ENCODE results near the gene SLC37A1.
"Not testable (repeated sequence)": the region's sequence is repeated elsewhere in the genome, so short reads cannot be mapped to it uniquely, and the experiment has no call there.

The SLC37A1 gene

DNA sequence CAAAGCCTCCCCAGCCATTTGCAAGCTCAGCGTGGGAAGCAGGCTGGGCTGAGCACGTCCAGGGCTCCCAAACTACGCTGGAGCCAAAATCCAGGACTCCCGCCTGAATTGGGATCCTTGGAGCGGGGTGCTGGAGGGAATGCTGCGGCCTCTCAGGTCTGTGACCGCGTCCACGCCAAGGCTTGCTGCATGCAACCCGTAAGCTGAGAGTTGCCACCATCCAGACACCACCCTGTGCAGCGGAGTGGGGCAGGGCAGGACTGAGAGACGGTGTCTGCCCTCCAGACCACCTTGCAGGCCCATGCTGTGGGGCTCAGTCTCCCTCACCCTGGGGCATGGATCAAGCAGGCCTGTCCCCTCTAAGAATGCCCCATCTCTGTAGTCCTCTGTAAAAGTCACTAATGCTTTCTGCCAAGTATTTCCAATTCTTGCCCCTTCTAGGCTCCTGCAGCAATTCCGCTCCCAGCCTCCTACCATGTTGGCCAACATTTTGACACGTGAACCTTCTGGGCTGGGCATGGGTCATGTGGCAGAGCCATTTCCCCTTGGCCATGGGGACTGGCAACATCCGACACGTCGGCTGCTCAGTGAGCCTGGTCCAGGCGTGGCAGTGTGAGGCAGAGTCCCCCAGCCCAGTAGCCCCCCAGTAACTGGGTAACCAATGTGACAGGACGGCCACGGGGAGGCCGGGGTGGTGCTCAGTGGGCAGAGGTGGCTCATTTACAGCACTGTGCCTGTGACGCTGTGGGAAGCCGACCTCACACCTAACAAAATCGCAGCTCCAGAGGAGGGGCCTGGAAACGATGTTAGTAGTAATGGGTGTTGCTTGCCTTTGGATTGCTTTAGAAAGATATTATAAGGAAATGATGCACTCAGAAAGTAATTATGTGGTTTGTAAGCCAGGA is 81.9 kb downstream of the SLC37A1 start:
- no peak for DNase-seq (ENCODE audit: low read depth)

GRCh38 chr21:42596657-42597056 is 83.0 kb downstream of the SLC37A1 start:
- DNase-seq (ENCODE audit: low read depth), result no peak

GRCh38 chr21:42597487-42598158 is 84.0 kb downstream of the SLC37A1 start:
- DNase-seq (ENCODE audit: low read depth), result no peak

- DNase-seq (ENCODE audit: low read depth), result no peak
Observed at GRCh38 chr21:42598159-42598735, 84.6 kb downstream of the SLC37A1 start.

GRCh38 chr21:42599486-42599885 is 85.8 kb downstream of the SLC37A1 start:
- no peak for DNase-seq (ENCODE audit: low read depth)

- DNase-seq (ENCODE audit: low read depth), result no peak
Observed at GRCh38 chr21:42599962-42600361, 86.3 kb downstream of the SLC37A1 start.

DNA sequence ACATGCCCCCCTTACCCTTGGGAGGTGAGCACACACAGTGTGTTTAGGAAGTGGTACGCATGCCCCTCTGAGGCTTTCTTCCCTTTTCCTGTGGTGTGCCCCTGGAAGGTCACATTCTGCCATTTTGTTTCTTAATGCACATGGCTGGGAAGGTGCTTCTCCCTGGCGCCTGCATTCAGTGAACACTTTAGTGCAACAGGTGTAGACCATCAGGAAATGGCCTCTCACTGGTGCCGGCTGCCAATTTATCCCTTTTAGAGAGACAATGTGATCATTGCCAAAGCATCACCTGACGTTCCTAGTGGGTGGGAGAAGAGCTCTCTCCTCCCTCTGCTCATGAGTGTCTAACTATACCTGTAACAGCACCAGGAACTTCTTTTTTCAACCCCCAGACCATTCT is 88.0 kb downstream of the SLC37A1 start:
- DNase-seq (ENCODE audit: low read depth), result no peak

DNA sequence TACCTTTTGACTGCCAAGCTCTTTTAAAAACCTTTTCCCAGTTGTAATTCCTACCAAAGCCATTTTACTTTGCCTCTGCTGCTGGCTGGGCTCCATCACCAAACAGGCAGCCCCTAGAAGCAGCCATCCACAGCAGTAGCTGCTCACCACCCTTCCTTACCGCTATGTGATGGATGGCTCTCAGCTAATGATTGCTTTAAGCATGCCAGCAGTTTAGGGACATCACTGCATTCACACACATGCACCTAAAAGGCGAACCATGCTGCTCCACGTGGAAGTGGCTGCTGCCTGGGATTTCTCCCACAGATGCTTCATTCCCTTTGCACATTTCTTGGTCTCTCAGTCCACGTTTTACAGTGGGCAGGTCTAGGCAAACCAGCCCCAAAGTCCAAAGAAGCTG is 93.5 kb downstream of the SLC37A1 start:
- no peak for DNase-seq (ENCODE audit: low read depth)

GRCh38 chr21:42607525-42608102 is 94.0 kb downstream of the SLC37A1 start:
- DNase-seq (ENCODE audit: low read depth), result no peak

DNA sequence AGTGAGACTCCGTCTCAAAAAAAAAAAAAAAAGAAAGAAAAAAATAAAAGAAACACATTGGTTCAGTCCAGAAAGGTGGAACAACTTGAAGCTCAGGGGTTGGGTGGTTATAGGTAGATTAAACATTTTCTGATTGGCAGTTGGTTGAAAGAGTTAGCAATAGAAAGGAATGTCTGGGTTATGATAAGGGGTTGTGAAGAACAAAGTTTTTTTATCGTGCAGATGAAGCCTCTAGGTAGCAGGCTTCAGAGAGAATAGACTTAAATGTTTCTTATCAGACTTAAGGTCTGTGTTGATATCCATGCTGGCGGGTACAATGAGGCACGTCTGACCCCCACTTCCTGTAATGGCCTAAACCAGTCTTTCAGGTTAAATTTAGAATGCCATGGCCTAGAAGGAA is 94.8 kb downstream of the SLC37A1 start:
- DNase-seq (ENCODE audit: low read depth), result no peak

- DNase-seq (ENCODE audit: low read depth), result peak; percentile 30
Observed at GRCh38 chr21:42609811-42610210, 96.2 kb downstream of the SLC37A1 start.

GRCh38 chr21:42611852-42612251 is 98.2 kb downstream of the SLC37A1 start:
- DNase-seq (ENCODE audit: low read depth), result no peak

DNA sequence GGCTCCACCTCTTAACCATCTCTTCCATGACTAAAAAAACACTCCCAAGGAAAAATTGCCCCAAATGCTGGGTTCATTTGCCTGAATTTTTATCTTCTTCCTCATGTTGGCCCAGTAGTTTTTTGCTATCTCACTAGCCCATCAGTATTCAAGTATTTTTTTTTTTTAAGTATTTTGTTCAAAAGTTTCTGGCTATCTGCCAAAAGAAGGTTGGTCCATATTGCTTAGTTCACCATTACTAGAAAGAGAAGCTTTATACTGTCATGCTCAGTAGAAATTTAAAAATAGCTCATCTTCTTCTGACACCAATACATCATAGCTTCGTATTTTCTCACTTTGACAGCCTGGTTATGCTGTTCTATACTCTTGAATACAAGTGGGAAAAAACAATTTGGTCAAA is 98.7 kb downstream of the SLC37A1 start:
- no peak for DNase-seq (ENCODE audit: low read depth)

- DNase-seq (ENCODE audit: low read depth), result no peak
Observed at GRCh38 chr21:42613756-42614155, 100.1 kb downstream of the SLC37A1 start.

DNA sequence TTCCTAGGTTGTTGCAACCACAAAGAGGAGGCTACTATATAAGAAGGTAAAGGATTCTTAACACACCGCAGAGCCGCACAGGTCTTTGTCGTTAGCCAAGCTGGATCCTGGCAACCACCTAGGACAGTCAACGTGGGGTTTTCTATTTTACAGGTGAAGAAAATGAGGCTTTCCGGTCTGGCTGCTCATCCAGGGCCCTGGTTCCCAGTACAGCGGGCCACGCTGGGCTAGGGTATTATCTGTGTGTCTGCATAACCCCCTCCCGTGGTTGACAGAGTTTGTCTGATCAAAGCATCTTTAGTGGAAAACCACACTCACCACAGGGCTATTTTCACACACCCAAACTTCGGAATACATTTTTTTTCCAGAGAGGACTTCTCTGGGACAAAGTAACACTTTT is 100.7 kb downstream of the SLC37A1 start:
- peak; percentile 12 for DNase-seq (ENCODE audit: low read depth)

DNA sequence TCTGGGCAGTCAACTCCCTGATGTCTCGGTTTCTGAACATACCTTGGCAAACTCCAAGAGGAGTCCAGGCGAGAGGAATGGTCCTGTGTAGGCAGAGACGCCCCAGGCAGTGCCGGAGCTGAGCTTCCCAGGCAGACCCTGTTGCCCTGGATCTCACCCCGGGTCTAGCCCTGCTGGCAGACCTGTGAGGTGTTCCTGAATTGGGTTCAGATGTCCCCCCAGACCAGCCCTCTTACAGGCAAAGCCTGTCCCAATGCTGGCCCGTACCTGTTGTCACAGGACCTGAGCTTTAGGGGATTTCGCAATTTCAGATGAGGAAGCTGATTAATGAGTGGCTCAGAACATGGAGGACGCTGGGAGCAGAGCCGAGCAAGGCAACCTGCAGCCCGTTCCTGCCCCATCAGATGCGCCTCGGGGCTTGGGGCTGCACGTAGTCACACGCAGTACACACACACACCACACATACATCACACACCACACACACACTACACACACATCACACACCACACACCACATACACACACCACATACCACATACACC is 101.2 kb downstream of the SLC37A1 start:
- peak; percentile 26 for DNase-seq (ENCODE audit: low read depth)

- DNase-seq (ENCODE audit: low read depth), result not testable (repeated sequence)
Observed at GRCh38 chr21:42615377-42615776, 101.7 kb downstream of the SLC37A1 start.

DNA sequence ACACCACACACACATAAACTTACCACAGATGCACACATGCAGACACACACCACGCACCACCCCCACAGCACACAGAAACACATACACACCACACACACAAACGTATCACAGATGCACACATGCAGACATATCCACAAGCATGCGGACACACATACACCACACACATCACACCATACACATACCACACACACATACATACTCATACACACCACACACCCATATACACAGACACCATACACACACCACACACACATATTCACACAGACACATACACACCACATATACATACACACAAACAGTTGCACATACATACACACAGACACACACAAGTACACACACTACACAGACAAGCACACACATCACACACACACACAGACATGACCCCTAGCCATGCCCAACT is 102.3 kb downstream of the SLC37A1 start:
- no peak for DNase-seq (ENCODE audit: low read depth)

- peak; percentile 21 for DNase-seq (ENCODE audit: low read depth)
Observed at GRCh38 chr21:42616446-42616845, 102.8 kb downstream of the SLC37A1 start.

- no peak for DNase-seq (ENCODE audit: low read depth)
Observed at GRCh38 chr21:42616941-42617340, 103.3 kb downstream of the SLC37A1 start.

DNA sequence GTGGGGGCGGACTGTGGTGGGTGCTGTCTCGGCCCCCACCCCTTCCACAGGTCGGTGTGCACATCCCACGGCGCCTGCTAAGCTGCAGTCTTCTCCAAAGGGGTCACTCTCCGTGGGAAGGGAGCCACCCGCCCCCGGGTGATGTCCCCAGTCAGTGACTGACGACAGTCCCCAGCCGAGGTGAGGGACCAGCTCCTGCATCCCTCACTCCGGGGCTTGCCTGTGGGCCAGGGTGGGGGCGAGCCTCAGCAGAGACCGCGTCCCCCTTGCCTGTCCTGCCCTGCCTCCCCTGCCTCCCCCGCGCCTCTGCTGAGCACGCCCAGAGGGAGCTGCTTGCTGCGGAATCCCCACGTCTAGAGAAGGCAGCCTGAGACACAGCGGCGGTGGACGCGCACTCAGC is 103.8 kb downstream of the SLC37A1 start:
- DNase-seq (ENCODE audit: low read depth), result no peak

GRCh38 chr21:42618707-42619102 is 105.1 kb downstream of the SLC37A1 start:
- DNase-seq (ENCODE audit: low read depth), result no peak
